Vagina (tissue), 2 donors: Measurements from ENCODE around the gene GPC5. TPM values are rescaled to one million over a fixed set of nuclear protein-coding genes. Genes with fewer than 3 reads are reported as not detected.

ENCODE experiments used
- DNase-seq, 2 donors: peaks; one replicate each; pipeline ENCODE4 v3.0.0-alpha.2; 2017; ENCODE audit errors: extremely low spot score in 2 of 2
- H3K27ac ChIP-seq: fragments of 200-600 bp; sonication (generic); one replicate; pipeline ENCODE4 v1.5.1; 2019
- H3K27me3 ChIP-seq: fragments of 200-600 bp; sonication (generic); one replicate; pipeline ENCODE4 v1.5.1; 2019
- H3K36me3 ChIP-seq, 2 donors: fragments of 200-600 bp; sonication (generic); one replicate each; pipeline ENCODE4 v1.5.1; 2017 to 2019
- H3K4me1 ChIP-seq: fragments of 200-600 bp; sonication (generic); one replicate; pipeline ENCODE4 v1.5.1; 2019
- H3K4me3 ChIP-seq, 2 donors: fragments of 200-600 bp; sonication (generic); 1 replicate in 1 of 2; 2 replicates in 1 of 2; pipeline ENCODE4 v1.5.1; 2016 to 2019
- H3K9me3 ChIP-seq: fragments of 200-600 bp; sonication (generic); one replicate; pipeline ENCODE4 v1.5.1; 2019
- CTCF ChIP-seq, 3 experiments: fragments of 450-650 bp in 2 of 3; fragments of 200-600 bp in 1 of 3; sonication (generic) in 1 of 3; IDR thresholded peaks; one replicate each; pipeline ENCODE4 v1.5.1; 2017 to 2019; ENCODE audit warnings: antibody characterized with exemption in 3 of 3, mild to moderate bottlenecking in 2 of 3, moderate library complexity in 2 of 3
- POLR2A ChIP-seq, 2 donors: fragments of 450-650 bp; IDR thresholded peaks; one replicate each; pipeline ENCODE4 v1.6.1; 2017; ENCODE audit warnings: antibody characterized with exemption in 2 of 2, mild to moderate bottlenecking in 2 of 2, moderate library complexity in 2 of 2
- POLR2AphosphoS5 ChIP-seq, 2 donors: sonication (generic); formaldehyde crosslinking; IDR thresholded peaks; one replicate each; pipeline ENCODE4 v1.9.0; 2017; ENCODE audit warnings: antibody characterized with exemption in 2 of 2, mild to moderate bottlenecking in 2 of 2, low read depth in 1 of 2; ENCODE audit not compliant: insufficient read depth in 1 of 2
- intact Hi-C: fragments of 100-400 bp; cut with DNase I; formaldehyde crosslinking; loops from one replicate; pipeline ENCODE4 v1.15.1; 2023
- total RNA-seq: library from RNA; depleted of rRNA; stranded (reverse); fragments of >200 nt; gene quantifications from one replicate; pipeline ENCODE4 v1.2.3, GENCODE V29; 2016

GPC5 gene
- total RNA-seq, 1 donor from 2014 or later: 1.7 TPM

GRCh38 chr13:92187378-92187989, 789.1 kb downstream of the GPC5 start:
- Histone ChIP-seq H3K27ac (no peak overlapping the region), H3K36me3 (no peaks in the 10 kb centered on the region), H3K9me3 (no peaks in the 10 kb centered on the region), H3K27me3 (no peaks in the 10 kb centered on the region), H3K4me3 (no peak overlapping the region), H3K4me1 (no peaks in the 10 kb centered on the region)
- TF ChIP-seq POLR2AphosphoS5 (IDR thresholded peaks at IDR 0.05; ENCODE audit: insufficient read depth in 1 of 2, low read depth in 1 of 2): no peak
- TF ChIP-seq POLR2A (IDR thresholded peaks at IDR 0.05): no peak
- TF ChIP-seq CTCF (IDR thresholded peaks at IDR 0.05): peak; percentile 6 to 53 (median 49)
- no peak for DNase-seq
- intact Hi-C loops: no loop called here

- no peak for DNase-seq
- Histone ChIP-seq H3K4me3 (no peak overlapping the region), H3K27ac (no peak overlapping the region), H3K36me3 (no peaks in the 10 kb centered on the region), H3K27me3 (no peaks in the 10 kb centered on the region), H3K4me1 (no peaks in the 10 kb centered on the region), H3K9me3 (no peaks in the 10 kb centered on the region)
- intact Hi-C loops: no loop called here
- TF ChIP-seq POLR2AphosphoS5 (IDR thresholded peaks at IDR 0.05; ENCODE audit: insufficient read depth in 1 of 2, low read depth in 1 of 2): no peak
- TF ChIP-seq CTCF (IDR thresholded peaks at IDR 0.05): no peak
- no peak for TF ChIP-seq POLR2A (IDR thresholded peaks at IDR 0.05)
These were observed 790.2 kb downstream of the GPC5 start for GRCh38 chr13:92188574-92188973.

- no peak for DNase-seq
- H3K4me1 ChIP-seq: no peaks in the 10 kb centered on the region
- H3K36me3 ChIP-seq: no peaks in the 10 kb centered on the region
- H3K27me3 ChIP-seq: no peaks in the 10 kb centered on the region
- TF ChIP-seq POLR2A (IDR thresholded peaks at IDR 0.05) (no peak), POLR2AphosphoS5 (IDR thresholded peaks at IDR 0.05; ENCODE audit: insufficient read depth in 1 of 2, low read depth in 1 of 2) (no peak), CTCF (IDR thresholded peaks at IDR 0.05) (no peak)
- H3K9me3 ChIP-seq: no peaks in the 10 kb centered on the region
- no peak overlapping the region for H3K27ac ChIP-seq
- H3K4me3 ChIP-seq: no peak overlapping the region
- intact Hi-C loops: no loop called here
These were observed 798.3 kb downstream of the GPC5 start for GRCh38 chr13:92196591-92197256.

- no peaks in the 10 kb centered on the region for H3K27me3 ChIP-seq
- no peaks in the 10 kb centered on the region for H3K9me3 ChIP-seq
- TF ChIP-seq POLR2AphosphoS5 (IDR thresholded peaks at IDR 0.05; ENCODE audit: insufficient read depth in 1 of 2, low read depth in 1 of 2) (no peak), POLR2A (IDR thresholded peaks at IDR 0.05) (no peak), CTCF (IDR thresholded peaks at IDR 0.05) (no peak)
- intact Hi-C loops: no loop called here
- no peak overlapping the region for H3K4me3 ChIP-seq
- no peaks in the 10 kb centered on the region for H3K36me3 ChIP-seq
- no peak for DNase-seq
- no peaks in the 10 kb centered on the region for H3K4me1 ChIP-seq
- no peak overlapping the region for H3K27ac ChIP-seq
These were observed 799.2 kb downstream of the GPC5 start for GRCh38 chr13:92197669-92198068.

- no peak overlapping the region for H3K4me3 ChIP-seq
- intact Hi-C loops: no loop called here
- H3K27me3 ChIP-seq: no peaks in the 10 kb centered on the region
- no peaks in the 10 kb centered on the region for H3K9me3 ChIP-seq
- no peak for DNase-seq
- H3K4me1 ChIP-seq: no peaks in the 10 kb centered on the region
- H3K36me3 ChIP-seq: no peaks in the 10 kb centered on the region
- H3K27ac ChIP-seq: no peak overlapping the region
- TF ChIP-seq POLR2AphosphoS5 (IDR thresholded peaks at IDR 0.05; ENCODE audit: insufficient read depth in 1 of 2, low read depth in 1 of 2) (no peak), POLR2A (IDR thresholded peaks at IDR 0.05) (no peak), CTCF (IDR thresholded peaks at IDR 0.05) (no peak)
These were observed 820.2 kb downstream of the GPC5 start for GRCh38 chr13:92218615-92219014.
